HEK293T (cell line): ENCODE results near the gene BMERB1.
"Not testable (repeated sequence)": the region's sequence is repeated elsewhere in the genome, so short reads cannot be mapped to it uniquely, and the experiment has no call there.

ENCODE experiments used
- CTBP1 ChIP-seq: fragments of 450-650 bp; IDR thresholded peaks from 2 replicates; pipeline ENCODE4 v1.6.1; 2016; ENCODE audit warnings: borderline replicate concordance
- ZNF384 ChIP-seq: fragments of 450-650 bp; IDR thresholded peaks from 2 replicates; pipeline ENCODE4 v1.6.1; 2016

DNA sequence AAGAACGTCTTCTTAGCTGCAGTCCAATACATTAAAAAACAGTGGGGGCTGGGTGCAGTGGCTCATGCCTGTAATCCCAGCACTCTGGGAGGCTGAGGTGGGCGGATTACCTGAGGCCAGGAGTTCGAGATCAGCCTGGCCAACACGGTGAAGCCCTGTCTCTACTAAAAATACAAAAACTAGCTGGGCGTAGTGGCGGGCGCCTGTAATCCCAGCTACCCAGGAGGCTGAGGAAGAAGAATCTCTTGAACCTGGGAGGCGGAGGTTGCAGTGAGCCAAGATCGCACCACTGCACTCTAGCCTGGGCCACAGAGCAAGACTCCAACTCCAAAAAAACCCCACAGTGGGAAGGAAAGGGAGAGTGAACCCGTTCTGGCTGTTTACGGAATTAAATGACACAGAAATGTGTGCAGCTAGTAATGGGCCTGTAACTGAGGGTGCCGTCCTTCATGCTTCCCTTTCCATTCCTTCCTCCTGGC is 172.9 kb downstream of the BMERB1 start:
- TF ChIP-seq ZNF384, CTBP1: not testable (repeated sequence)
